Measurements from ENCODE around the gene BAHCC1. TPM values are rescaled to one million over a fixed set of nuclear protein-coding genes. Genes with fewer than 3 reads are reported as not detected.

Gene BAHCC1
- total and polyA plus RNA-seq, 2 of the 8 experiments (the other 6 are each of a cell fraction or from before 2014, with no cell fraction given): 0.26 to 0.58 TPM

DNA sequence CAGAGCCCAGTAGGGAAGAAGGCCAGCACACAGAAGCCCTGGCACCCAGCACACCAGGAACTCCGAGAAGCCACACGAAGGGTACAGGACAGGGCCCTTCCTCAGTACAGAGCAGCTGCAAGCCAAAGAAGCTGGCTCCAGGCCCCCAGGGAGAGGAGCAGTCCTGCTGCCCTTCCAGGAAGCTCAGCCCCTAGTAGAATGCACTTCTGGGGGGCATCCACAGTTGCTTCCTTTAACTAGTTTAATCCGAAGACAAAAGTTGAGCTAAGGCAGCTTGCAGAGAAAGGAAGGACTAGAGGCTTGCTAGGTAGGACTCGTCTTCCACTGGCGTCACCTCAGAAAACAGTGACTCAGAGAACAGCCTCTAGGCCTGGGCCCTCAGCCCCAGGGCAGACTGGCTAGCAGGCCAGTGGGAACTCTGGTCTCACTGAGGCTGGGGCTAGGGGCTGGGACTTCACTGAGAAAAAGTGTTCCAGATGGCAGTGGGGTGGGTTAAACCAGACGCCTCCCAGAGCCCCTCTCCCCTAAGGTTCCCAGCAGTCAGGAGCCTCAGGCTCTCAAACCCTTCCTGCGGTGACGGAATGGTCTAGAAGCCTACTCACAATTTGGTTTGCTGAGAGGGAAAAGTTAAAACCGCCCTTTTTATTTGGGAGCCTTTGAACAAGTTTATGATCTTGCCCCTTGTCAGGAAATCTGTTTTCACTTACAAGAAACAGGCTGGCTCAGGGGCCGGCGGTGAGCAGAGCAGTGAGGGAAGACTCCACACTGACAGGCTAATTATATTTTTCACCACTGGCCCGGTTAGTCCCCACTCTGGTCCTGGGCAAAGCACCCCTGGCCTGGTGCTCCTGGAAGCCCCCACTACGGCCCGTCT is 75.9 kb downstream of the BAHCC1 start:
- no peak overlapping the region for H3K4ac ChIP-seq (replicated peaks; ENCODE audit: insufficient read length, low read depth, low read length)
- FAIRE-seq (no peak), DNase-seq (ENCODE audit: low read depth in 1 of 2, low spot score in 2 of 2) (no peak)
- no peak overlapping the region for H2BK120ac ChIP-seq (replicated peaks; ENCODE audit: low read depth, low read length)
- H3K27me3 ChIP-seq (replicated peaks in 1 of 4; ENCODE audit: control insufficient read depth in 3 of 4, extremely low read depth in 1 of 4, insufficient read depth in 3 of 4, low read length in 3 of 4): peaks cover 0 to 4% (median 0%) of the 10 kb centered on the region in 4 experiments; a peak in 1 of 7 replicates
- H3K27ac ChIP-seq (ENCODE audit: low read depth, low read length): no peak overlapping the region
- peaks cover 0 to 3% (median 0%) of the 10 kb centered on the region in 4 experiments; a peak in 2 of 7 replicates for H3K4me1 ChIP-seq (replicated peaks in 1 of 4; ENCODE audit: control insufficient read depth in 3 of 4, insufficient read depth in 4 of 4, low read length in 3 of 4)
- H3K9me3 ChIP-seq (ENCODE audit: insufficient read depth in 2 of 2, low read depth in 1 of 2, low read length in 1 of 2): no peaks in the 10 kb centered on the region; a peak in 1 of 4 replicates
- H3K56ac ChIP-seq (replicated peaks; ENCODE audit: insufficient read length, low read depth, low read length): no peak overlapping the region
- H3K4me2 ChIP-seq (ENCODE audit: insufficient read depth in 1 of 2, low read depth in 2 of 2, low read length in 2 of 2): no peak overlapping the region
- no peak overlapping the region for H2BK20ac ChIP-seq (ENCODE audit: low read length)
- 89% methylated on average over 14 of the region's 14 CpGs; no CpG with 5 or more reads in 1 of the 2 experiments for WGBS, 2 experiments (ENCODE audit: extremely low coverage in 1 of 2, insufficient coverage in 1 of 2, insufficient read length in 1 of 2, insufficient replicate concordance in 2 of 2, low coverage in 1 of 2, low lambda C conversion rate in 2 of 2, missing lambda C conversion rate in 1 of 2)
- H2BK5ac ChIP-seq (ENCODE audit: low read depth, low read length): no peak overlapping the region
- no peak overlapping the region for H2BK12ac ChIP-seq (ENCODE audit: low read depth, low read length)
- no peaks in the 10 kb centered on the region for H3K79me2 ChIP-seq (ENCODE audit: control insufficient read depth in 1 of 2, insufficient read depth in 2 of 2, low read length in 2 of 2)
- H3K79me1 ChIP-seq (ENCODE audit: low read depth, low read length): no peaks in the 10 kb centered on the region
- no peak overlapping the region for H3K18ac ChIP-seq (ENCODE audit: extremely low read depth, low read length)
- no peak overlapping the region for H3K9ac ChIP-seq (replicated peaks in 1 of 4; ENCODE audit: extremely low read depth in 1 of 4, low read depth in 3 of 4, low read length in 3 of 4)
- ChIA-PET POLR2A (ENCODE audit: partially characterized antibody) (no interaction called here), CTCF (ENCODE audit: partially characterized antibody) (interaction anchor here (1.2 to 1.3 kb wide), 2 partner anchors 10 to 49 kb away, joined by 3 read pairs; no protein-coding TSS in a partner anchor)
- H2BK15ac ChIP-seq (ENCODE audit: low read length): no peak overlapping the region
- H4K91ac ChIP-seq (replicated peaks; ENCODE audit: insufficient read length, low read length): no peak overlapping the region
- no peak overlapping the region for H3K23ac ChIP-seq (ENCODE audit: insufficient read length)
- H2AFZ ChIP-seq (ENCODE audit: low read length): no peak overlapping the region
- no peaks in the 10 kb centered on the region for H3K36me3 ChIP-seq (ENCODE audit: control insufficient read depth in 2 of 4, insufficient read depth in 4 of 4, low read length in 3 of 4)
- H2AK5ac ChIP-seq (ENCODE audit: low read depth, low read length): no peak overlapping the region
- H3K14ac ChIP-seq (ENCODE audit: insufficient read length): no peak overlapping the region
- peak overlapping the region; percentile 82; the same call in 1 of the 2 replicates for H4K8ac ChIP-seq (ENCODE audit: extremely low read depth, insufficient read depth, low read length)
- H3K23me2 ChIP-seq (ENCODE audit: low read depth, low read length): no peaks in the 10 kb centered on the region
- peaks cover 0 to 2% of the 10 kb centered on the region in 2 experiments for H4K20me1 ChIP-seq (replicated peaks in 1 of 2; ENCODE audit: control insufficient read depth in 1 of 2, insufficient read depth in 2 of 2, low read length in 2 of 2)
- H3K4me3 ChIP-seq (ENCODE audit: extremely low read depth in 1 of 4, insufficient read depth in 2 of 4, low read depth in 3 of 4, low read length in 4 of 4): no peak overlapping the region
- TF ChIP-seq SP1 (IDR thresholded peaks at IDR 0.05; ENCODE audit: low read depth, low read length): no peak
- TF ChIP-seq SUZ12 (IDR thresholded peaks at IDR 0.05; ENCODE audit: low read length): 0 out of 2 replicates have a peak, but pooled peaks have one; percentile 27
- no peak overlapping the region for H4K5ac ChIP-seq (ENCODE audit: insufficient read length, low read depth, low read length)

Measured in H1 (cell line).